Neural cell (in vitro differentiated cells): Measurements from ENCODE around the gene ST7L.

Experiments used
- EP300 ChIP-seq: fragments of 450-650 bp; conservative IDR thresholded peaks from 2 replicates; pipeline ENCODE4 v1.6.1; 2014; ENCODE audit warnings: antibody characterized with exemption, mild to moderate bottlenecking, moderate library complexity; ENCODE audit not compliant: poor library complexity, severe bottlenecking
- EZH2 ChIP-seq: fragments of 200-600, 300-800 bp; shearing (Covaris generic), sonication (generic); IDR thresholded peaks from 2 replicates; pipeline ENCODE4 v1.6.1; 2014; ENCODE audit warnings: antibody characterized with exemption, low read length, borderline replicate concordance, mild to moderate bottlenecking; ENCODE audit not compliant: insufficient read depth, poor library complexity, severe bottlenecking
- MXI1 ChIP-seq: fragments of 450-650 bp; conservative IDR thresholded peaks from 2 replicates; pipeline ENCODE4 v1.6.1; 2014; ENCODE audit warnings: antibody characterized with exemption, mild to moderate bottlenecking; ENCODE audit not compliant: poor library complexity, severe bottlenecking
- POLR2AphosphoS5 ChIP-seq: IDR thresholded peaks from 2 replicates; pipeline ENCODE4 v1.6.1; 2012
- RAD21 ChIP-seq: fragments of 450-650 bp; conservative IDR thresholded peaks from 2 replicates; pipeline ENCODE4 v1.6.1; 2014; ENCODE audit warnings: antibody characterized with exemption, mild to moderate bottlenecking, moderate library complexity
- REST ChIP-seq: IDR thresholded peaks from 2 replicates; pipeline ENCODE4 v1.6.1; 2012; ENCODE audit warnings: borderline replicate concordance
- TAF1 ChIP-seq: IDR thresholded peaks from 2 replicates; pipeline ENCODE4 v1.6.1; 2012; ENCODE audit warnings: low read depth
- TF ChIP-seq, protein P1 (sequence below): fragments of 450-650 bp; IDR thresholded peaks from 2 replicates; pipeline ENCODE4 v1.5.1; 2014; ENCODE audit warnings: antibody characterized with exemption, mild to moderate bottlenecking, moderate library complexity; ENCODE audit not compliant: poor library complexity, severe bottlenecking

DNA sequence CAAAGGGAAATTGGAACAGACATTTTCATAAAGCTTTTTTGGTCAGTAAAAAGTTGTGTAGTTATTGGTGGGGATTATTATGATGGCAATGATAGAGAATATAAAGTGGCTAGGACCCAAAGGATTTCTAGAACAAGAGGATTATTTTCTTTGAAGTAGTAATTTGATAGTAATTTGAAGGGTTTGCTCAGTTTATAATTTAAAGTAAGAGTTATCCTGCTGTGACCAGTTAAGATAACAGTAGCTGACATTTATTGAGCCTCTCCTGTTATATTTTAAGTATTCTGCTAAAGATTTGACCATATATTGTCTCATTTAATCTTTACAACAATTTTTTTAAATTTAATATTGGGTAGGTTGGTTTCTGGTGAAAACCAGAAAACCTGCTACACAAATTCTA, 15.4 kb upstream of the ST7L start:
- TF ChIP-seq, protein P1, sequence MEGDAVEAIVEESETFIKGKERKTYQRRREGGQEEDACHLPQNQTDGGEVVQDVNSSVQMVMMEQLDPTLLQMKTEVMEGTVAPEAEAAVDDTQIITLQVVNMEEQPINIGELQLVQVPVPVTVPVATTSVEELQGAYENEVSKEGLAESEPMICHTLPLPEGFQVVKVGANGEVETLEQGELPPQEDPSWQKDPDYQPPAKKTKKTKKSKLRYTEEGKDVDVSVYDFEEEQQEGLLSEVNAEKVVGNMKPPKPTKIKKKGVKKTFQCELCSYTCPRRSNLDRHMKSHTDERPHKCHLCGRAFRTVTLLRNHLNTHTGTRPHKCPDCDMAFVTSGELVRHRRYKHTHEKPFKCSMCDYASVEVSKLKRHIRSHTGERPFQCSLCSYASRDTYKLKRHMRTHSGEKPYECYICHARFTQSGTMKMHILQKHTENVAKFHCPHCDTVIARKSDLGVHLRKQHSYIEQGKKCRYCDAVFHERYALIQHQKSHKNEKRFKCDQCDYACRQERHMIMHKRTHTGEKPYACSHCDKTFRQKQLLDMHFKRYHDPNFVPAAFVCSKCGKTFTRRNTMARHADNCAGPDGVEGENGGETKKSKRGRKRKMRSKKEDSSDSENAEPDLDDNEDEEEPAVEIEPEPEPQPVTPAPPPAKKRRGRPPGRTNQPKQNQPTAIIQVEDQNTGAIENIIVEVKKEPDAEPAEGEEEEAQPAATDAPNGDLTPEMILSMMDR, result no peak
- TF ChIP-seq TAF1 (no peak), EZH2 (no peak), RAD21 (no peak), REST (no peak), POLR2AphosphoS5 (no peak), MXI1 (no peak), EP300 (no peak)
